NCI-H146 (cell line): ENCODE results near the gene RPTOR.
"Not testable (repeated sequence)": the region's sequence is repeated elsewhere in the genome, so short reads cannot be mapped to it uniquely, and the experiment has no call there.

Experiments used
- DNase-seq: peaks from one replicate; lab custom pipeline; 2025; lab: John Stamatoyannopoulos, UW

The RPTOR gene

DNA sequence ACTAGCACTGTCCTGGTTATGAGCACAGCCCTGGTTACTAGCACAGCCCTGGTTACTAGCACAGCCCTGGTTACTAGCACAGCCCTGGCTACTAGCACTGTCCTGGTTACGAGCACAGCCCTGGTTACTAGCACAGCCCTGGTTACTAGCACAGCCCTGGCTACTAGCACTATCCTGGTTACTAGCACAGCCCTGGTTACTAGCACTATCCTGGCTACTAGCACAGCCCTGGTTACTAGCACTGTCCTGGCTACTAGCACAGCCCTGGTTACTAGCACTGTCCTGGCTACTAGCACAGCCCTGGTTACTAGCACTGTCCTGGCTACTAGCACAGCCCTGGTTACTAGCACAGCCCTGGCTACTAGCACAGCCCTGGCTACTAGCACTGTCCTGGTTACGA is 199.3 kb downstream of the RPTOR start:
- not testable (repeated sequence) for DNase-seq

- DNase-seq: not testable (repeated sequence)
These were observed 200.1 kb downstream of the RPTOR start for GRCh38 chr17:80744725-80745124.

DNA sequence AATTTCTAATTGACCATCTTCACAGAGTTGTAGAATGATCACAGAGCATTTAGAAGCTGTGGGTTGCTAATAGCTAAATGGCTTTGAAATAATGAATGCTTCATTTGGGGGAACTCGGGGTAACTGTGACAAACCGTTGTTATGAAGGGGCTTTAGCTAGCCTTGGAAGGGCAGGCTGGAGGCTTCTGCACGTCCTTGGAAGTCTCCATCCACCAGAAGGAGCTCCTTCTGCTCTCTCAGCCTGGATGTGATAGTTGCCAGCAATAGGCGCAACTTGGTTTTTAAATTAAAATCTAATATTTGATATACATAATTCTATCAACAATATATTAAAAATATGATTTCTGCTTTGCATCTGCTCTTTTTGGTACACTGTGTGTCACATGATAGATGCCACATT is 200.5 kb downstream of the RPTOR start:
- no peak for DNase-seq

DNA sequence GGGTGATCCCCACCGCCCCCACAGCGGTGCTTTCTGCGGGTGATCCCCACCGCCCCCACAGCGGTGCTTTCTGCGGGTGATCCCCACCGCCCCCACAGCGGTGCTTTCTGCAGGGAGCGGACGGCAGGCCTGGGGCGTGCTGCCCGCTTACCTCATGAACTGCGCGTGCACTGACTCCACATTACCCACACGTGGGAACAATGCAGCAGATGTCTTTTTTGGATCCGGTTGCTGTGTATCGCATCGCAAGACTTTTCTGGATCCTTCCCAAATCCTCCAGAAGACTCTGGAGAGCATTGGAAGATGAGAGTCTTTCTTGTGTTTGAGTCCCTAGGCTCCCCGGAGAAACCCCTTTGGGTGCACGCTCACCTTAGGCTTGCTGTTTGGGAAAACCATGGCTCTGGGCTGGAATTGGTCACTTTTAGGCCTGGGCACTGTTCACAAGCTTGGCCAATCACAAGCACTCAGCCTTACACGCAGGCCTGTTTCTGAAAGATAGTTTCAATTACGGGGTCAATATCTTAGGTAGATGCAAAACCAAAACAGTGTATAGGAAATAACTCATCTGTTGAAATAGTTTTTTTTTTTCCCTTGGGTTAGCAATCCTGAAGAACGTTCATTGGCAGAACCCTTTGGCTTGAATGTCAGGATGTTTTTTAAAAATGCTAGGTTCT is 201.8 kb downstream of the RPTOR start:
- no peak for DNase-seq

DNA sequence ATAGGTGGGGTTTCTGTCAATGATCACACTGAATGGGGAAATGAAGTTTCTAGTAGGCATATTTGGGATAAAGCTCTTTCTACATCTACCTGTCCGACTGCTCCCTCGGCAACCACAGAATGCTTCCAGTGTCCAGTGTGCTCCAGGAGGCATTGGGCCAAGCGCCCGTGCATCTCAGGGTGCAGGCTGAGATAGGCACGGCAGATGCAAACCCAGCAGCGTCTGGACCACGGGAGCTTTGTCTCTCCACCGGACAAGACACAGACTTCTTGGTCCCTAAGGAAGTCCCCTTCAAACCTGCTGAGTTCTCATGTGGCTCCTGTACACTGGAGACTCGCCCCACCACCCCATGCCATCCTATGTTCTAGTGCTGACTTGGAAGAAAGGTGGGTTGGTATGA is 202.8 kb downstream of the RPTOR start:
- DNase-seq: no peak

GRCh38 chr17:80749611-80750010 is 205.0 kb downstream of the RPTOR start:
- DNase-seq: no peak

GRCh38 chr17:80750263-80750662 is 205.6 kb downstream of the RPTOR start:
- DNase-seq: no peak

DNA sequence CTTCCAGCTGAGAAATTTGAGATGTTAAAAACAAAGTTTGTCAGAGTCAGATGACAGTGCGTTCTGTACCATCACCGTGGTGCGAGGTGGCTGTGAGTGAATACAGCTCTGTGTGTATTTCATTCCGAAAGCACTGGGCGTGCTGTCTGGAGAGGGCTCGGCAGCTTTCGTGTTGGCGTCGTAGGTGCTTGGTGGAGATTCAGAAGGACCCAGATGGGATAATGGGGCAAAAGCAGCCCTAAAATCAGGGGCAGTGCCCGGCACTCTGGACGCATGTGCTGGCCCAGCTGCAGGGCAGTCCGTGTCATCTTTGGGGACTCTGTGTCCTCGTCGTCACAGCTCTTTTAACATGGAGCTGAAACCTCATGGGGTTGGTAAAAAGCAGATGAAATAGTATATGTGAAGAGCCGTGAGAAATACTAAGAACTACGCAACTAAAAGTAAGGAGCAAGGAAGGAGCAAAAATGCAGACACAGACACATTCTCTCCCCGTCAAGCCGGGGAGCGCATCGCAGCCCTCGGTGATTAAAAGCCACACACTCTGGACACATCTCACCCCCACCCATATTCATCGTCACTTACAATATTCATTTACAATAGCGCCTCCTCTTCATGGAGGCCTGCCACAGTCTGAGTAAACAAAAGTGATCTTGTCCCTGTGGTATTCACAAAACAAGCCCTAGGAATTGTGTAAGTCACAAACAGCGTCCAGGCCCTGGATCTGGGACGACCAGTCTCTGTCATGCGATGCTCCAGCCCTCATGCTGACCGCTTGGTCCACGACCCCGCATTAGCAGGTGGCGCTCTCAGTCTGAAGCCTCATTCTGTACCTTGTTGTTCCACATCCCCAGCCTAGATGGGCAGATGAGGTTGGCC is 206.7 kb downstream of the RPTOR start:
- DNase-seq: no peak

- DNase-seq: no peak
These were observed 207.4 kb downstream of the RPTOR start for GRCh38 chr17:80751946-80752581.

GRCh38 chr17:80753685-80754345 is 209.2 kb downstream of the RPTOR start:
- DNase-seq: no peak

DNA sequence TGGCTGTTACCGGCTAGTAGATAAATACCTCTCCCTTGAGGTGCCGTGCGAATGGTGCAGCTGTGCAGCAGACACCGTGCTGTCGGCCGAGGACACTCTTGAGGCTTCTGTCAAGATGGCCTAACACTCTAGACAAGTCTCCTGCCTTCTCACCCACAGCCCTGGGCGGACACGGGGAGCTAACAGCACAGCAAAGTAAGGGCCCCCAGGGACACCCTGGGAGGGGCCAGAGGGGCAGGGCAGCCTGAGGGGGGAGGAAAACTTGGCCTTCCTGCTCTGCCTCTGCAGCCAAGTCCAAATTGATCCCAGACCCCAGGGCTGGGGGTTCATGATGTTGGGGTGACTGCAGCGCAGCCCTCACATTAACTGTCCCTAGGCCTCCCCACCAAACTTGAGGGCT is 210.2 kb downstream of the RPTOR start:
- DNase-seq: no peak

DNA sequence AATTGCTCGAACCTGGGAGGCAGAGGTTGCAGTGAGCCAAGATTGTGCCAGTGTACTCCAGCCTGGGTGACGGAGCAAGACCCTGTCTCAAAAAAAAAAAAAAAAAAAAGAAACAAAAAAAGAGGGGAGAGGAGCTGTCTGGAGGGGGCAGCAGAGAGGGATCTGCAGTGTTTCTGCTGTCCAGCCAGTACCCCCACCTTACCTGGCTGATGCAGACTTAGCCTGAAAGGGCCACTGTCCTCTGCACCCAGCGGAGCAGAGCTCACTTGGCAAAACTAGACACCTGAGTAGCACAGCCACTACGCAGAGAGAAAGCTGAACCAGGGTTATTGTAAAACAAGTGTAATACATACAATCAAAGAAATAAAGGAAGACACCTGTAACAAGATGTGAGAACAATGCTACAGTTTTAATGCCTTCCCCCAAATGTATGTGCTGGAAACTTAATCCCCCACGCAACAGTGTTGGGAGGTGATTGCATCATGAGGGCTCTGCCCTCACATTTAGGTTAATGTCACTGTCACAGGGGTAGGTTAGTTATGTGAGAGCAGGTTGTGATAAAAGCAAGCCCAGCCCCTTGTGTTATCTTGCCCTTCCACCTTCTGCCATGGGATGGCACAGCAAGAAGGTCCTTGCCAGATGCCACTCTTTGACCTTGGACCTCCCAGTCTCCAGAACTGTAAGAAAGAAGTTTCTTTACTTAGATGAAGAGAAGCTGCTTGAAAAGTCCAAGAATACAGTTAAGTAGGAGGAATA is 211.2 kb downstream of the RPTOR start:
- DNase-seq: no peak

DNA sequence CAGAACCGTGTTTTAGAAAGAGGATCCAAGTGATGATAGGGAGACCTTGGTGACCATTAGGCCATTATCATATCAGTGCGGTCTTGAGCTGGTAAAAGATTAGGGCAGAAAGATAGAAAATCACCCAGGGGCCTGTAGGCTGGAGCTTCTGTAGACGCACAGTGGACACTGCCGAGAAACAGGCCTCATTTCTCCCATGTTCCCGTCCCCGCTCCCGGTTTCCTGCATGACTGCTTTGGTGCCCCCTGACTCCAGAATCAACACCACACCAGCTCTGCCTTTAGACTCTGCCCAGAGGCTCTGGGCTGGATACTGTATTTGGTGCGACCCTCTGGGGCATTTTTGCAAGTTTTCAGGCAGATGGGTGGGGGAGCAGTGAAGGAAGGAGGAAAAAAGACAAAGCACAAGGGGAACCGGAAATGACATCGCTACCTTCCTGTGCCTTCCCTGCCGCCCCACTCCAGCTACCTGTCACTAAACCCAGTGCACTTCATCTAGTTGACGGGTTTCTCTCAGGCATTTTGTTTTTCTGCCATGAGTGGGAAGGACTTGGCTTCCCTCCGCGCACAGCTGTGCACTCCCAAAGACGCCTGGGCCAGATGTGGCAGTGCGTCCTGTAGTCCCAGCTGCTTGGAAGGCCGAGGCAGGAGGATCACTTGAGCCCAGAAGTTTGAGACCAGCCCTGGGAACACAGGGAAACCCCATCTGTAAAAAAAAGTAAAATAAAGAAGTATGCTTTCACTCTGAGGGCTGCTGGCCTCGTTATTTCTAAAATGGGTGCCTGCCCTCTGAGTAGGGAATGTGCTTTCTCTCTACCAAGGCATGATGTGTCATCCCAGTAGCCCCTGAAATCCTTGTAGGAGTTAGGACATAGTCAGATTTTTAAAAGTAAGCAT is 214.1 kb downstream of the RPTOR start:
- DNase-seq: no peak

- peak; percentile 35 for DNase-seq
These were observed 214.7 kb downstream of the RPTOR start for GRCh38 chr17:80759377-80759673.

DNA sequence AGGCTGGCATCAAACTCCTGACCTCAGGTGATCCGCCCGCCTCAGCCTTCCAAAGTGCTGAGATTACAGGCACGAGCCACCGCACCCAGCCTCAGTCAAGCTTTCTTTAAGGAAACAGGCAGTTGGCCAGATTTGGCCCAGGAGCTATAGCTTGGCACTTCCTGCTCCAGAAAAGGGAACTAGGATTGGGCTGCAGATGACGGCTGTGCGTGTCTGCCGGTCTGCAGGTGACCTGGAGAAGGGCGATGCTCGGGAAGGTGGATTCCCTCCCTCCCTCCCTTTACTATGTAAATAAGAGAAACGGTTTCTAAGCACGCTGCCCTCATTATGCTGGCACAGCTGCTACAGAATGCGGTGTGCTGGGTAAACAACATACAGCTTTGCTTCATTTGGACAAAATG is 215.9 kb downstream of the RPTOR start:
- peak; percentile 93 for DNase-seq

- no peak for DNase-seq
These were observed 216.7 kb downstream of the RPTOR start for GRCh38 chr17:80761110-80761871.

DNA sequence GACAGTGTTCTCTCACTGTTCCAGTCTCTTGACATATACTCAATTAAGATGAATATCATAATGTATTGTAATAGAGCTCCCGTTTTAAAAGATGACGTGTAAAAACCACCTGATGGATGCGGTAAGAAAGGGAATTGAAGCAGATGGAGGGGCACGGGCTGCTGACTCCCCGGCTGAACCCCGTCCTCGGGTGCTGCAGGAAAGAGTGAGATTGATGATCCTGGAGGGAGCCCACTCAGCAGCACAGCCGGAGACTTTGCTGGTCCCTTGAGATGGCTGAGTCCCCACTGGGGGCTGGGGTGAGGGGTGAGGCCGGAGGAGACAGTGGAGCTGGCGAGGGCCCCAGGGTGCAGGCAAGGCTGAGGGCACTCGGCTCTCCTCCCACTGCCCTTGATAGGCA is 217.4 kb downstream of the RPTOR start:
- DNase-seq: no peak

- no peak for DNase-seq
These were observed 218.7 kb downstream of the RPTOR start for GRCh38 chr17:80763293-80763867.

DNA sequence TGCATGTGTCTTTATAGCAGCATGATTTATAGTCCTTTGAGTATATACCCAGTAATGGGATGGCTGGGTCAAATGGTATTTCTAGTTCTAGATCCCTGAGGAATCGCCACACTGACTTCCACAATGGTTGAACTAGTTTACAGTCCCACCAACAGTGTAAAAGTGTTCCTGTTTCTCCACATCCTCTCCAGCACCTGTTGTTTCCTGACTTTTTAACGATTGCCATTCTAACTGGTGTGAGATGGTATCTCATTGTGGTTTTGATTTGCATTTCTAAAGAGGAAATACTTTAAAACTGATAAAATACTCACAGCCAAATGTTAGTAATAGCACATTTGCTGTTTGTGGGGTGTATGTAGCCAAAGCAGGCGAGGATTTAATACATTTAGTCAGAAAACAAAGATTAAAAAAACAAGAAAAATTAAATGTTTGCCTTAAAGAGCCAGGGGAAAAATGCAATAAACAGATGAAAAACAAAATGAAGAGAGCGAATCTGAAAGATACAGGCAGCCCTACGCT is 220.0 kb downstream of the RPTOR start:
- not testable (repeated sequence) for DNase-seq
